HEK293T (cell line): Measurements from ENCODE around the gene ARMH3.

Source experiments
- BHLHE40 ChIP-seq: fragments of 450-650 bp; IDR thresholded peaks from 2 replicates; pipeline ENCODE4 v1.6.1; 2016; ENCODE audit warnings: mild to moderate bottlenecking, moderate library complexity, borderline replicate concordance
- ELF4 ChIP-seq: fragments of 450-650 bp; IDR thresholded peaks from 2 replicates; pipeline ENCODE4 v1.6.1; 2017; ENCODE audit warnings: antibody characterized with exemption
- FOXA1 ChIP-seq: fragments of 450-650 bp; IDR thresholded peaks from 2 replicates; pipeline ENCODE4 v1.6.1; 2016; ENCODE audit warnings: mild to moderate bottlenecking
- HDGF ChIP-seq: fragments of 450-650 bp; IDR thresholded peaks from 2 replicates; pipeline ENCODE4 v1.6.1; 2017; ENCODE audit warnings: antibody characterized with exemption, borderline replicate concordance
- L3MBTL2 ChIP-seq: fragments of 450-650 bp; conservative IDR thresholded peaks from 2 replicates; pipeline ENCODE4 v1.6.1; 2016; ENCODE audit warnings: mild to moderate bottlenecking
- PKNOX1 ChIP-seq: fragments of 450-650 bp; IDR thresholded peaks from 2 replicates; pipeline ENCODE4 v1.6.1; 2016
- SP1 ChIP-seq: fragments of 450-650 bp; IDR thresholded peaks from 2 replicates; pipeline ENCODE4 v1.6.1; 2017
- SUZ12 ChIP-seq: fragments of 450-650 bp; IDR thresholded peaks from 2 replicates; pipeline ENCODE4 v1.6.1; 2016; ENCODE audit warnings: mild to moderate bottlenecking
- TARDBP ChIP-seq: fragments of 450-650 bp; IDR thresholded peaks from 2 replicates; pipeline ENCODE4 v1.6.1; 2016

GRCh38 chr10:102016416-102016815 lies 39.6 kb downstream of the ARMH3 start:
- TF ChIP-seq SP1 (no peak), TARDBP (no peak), HDGF (no peak), PKNOX1 (no peak), ELF4 (no peak), SUZ12 (no peak), BHLHE40 (no peak), FOXA1 (no peak), L3MBTL2 (no peak)
